ENCODE data around the gene COLEC11.

DNA sequence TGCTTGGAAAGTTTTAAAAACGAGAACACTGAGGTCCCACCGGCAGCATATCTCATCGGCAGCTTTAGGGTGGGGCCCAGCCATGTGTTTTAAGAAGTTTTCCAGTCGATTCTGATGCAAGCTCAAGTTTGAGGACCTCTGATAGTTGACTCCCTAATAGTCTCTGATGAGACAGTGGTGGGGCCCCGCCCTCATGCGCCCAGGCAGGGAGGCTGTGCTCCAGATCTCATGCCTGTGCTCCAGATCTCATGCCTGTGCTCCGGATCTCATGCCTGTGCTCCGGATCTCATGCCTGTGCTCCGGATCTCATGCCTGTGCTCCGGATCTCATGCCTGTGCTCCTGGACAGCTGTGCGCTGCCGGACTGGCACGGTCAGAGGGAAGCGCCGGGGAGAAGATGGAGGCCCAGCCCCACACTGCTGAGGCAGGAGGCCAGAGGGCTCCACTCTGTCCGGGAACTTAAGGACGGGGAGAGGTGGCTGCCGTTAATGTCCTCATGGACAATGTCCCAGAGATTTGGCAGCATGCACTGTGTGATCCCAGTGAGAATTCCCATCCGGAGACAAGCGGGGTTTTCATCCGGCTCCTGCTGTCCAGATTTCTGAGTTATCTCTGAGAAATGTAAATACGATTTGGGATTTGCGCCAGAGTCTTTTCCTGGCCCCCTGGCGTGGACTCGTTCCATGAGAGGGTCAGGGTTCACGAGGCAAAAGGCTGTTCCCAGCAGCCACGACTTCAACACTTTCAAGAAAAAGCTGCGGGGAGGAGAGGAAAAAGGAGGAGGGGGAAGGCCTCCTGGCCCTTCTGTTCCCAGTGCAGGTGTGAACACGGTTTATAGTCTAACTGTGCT lies 9.4 kb upstream of the COLEC11 start:
- TF ChIP-seq, protein P1, sequence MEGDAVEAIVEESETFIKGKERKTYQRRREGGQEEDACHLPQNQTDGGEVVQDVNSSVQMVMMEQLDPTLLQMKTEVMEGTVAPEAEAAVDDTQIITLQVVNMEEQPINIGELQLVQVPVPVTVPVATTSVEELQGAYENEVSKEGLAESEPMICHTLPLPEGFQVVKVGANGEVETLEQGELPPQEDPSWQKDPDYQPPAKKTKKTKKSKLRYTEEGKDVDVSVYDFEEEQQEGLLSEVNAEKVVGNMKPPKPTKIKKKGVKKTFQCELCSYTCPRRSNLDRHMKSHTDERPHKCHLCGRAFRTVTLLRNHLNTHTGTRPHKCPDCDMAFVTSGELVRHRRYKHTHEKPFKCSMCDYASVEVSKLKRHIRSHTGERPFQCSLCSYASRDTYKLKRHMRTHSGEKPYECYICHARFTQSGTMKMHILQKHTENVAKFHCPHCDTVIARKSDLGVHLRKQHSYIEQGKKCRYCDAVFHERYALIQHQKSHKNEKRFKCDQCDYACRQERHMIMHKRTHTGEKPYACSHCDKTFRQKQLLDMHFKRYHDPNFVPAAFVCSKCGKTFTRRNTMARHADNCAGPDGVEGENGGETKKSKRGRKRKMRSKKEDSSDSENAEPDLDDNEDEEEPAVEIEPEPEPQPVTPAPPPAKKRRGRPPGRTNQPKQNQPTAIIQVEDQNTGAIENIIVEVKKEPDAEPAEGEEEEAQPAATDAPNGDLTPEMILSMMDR (IDR thresholded peaks at IDR 0.05), result no peak
- TF ChIP-seq POLR2A (IDR thresholded peaks at IDR 0.05) (no peak), EP300 (IDR thresholded peaks at IDR 0.05) (peak; percentile 59)
